ENCODE data around the gene CABLES2. TPM values are rescaled to one million over a fixed set of nuclear protein-coding genes. Genes with fewer than 3 reads are reported as not detected.
A peak's percentile ranks its signal among the peaks of the same experiment; 100 is the strongest.

Gene CABLES2
- total RNA-seq, 1 donor from 2014 or later = 8.1 TPM

DNA sequence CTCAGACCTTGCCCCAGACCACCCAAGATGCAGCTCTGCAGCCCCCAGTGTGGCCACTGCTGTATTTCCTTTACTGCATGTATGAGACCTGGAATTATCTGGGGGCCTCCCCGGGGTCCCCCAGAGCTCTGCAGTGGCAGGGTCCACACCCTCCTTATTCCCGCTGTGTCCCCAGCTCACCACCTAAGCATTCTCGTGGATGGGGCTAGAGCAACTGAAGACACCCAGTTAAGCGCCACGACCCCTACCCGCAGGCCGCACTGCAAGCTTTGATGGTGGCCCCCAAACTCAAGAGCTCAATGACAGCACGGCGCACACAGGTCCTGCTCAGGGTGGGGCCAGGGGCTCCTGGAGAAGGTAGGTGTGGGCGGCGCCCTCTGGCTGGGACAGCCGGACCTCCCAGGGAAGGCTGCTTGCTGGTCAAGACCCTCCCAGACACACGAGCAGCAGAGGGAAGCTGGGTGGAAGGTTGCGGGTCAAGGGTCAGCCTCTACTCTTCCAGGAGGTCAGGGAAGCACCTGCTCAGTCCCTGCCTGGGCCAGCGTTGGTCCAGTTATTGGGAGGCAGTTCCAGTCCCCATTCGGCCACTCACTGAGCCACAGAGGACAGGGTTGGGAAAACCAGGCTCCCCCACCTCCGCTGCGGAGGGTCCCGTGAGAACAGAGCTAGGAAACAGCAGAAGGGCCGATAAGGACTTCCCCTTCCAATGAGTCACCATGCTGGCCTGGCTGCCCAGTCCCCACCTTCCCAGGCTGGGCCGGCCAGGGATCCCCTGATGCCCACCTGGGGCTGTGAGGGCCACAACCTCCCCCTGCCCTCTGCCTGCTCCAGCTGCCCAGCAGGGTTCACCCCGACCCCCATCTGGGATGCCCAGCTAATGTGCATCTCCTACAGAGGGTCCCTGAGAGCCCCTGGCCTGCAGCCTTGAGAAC lies 42.9 kb downstream of the CABLES2 start:
- Histone ChIP-seq H3K4me3 (no peak overlapping the region), H3K4me1 (peaks cover 76% of the 10 kb centered on the region), H3F3A (ENCODE audit: low read depth) (peaks cover 64% of the 10 kb centered on the region), H2AFZ (replicated peaks) (no peak overlapping the region), H3K79me2 (ENCODE audit: low read depth) (peaks cover 74% of the 10 kb centered on the region), H3K27ac (peak overlapping the region; percentile 56), H3K36me3 (no peaks in the 10 kb centered on the region), H3K9ac (no peak overlapping the region), H3K4me2 (peak overlapping the region; percentile 95), H3K9me3 (ENCODE audit: low read depth) (no peaks in the 10 kb centered on the region), H3K27me3 (no peaks in the 10 kb centered on the region), H4K20me1 (ENCODE audit: low read depth) (peaks cover 68% of the 10 kb centered on the region)
- no peaks in the 10 kb centered on the region for H3K27me3 Mint-ChIP-seq (ENCODE audit: insufficient read depth, low read depth)
- TF ChIP-seq EZH2phosphoT487 (IDR thresholded peaks at IDR 0.05) (no peak), CTCF (IDR thresholded peaks at IDR 0.05) (peak; percentile 9)
- H3K4me1 Mint-ChIP-seq = peaks cover 29% of the 10 kb centered on the region
- H3K27ac Mint-ChIP-seq = no peak overlapping the region
- no peaks in the 10 kb centered on the region for H3K36me3 Mint-ChIP-seq
- DNase-seq (ENCODE audit: low spot score) = peak; percentile 51
- peak overlapping the region; percentile 21 for H3K4me3 Mint-ChIP-seq
- no peaks in the 10 kb centered on the region for H3K9me3 Mint-ChIP-seq

GRCh38 chr20:62362991-62363919 lies 43.8 kb downstream of the CABLES2 start:
- no peaks in the 10 kb centered on the region for H3K27me3 Mint-ChIP-seq (ENCODE audit: insufficient read depth, low read depth)
- Histone ChIP-seq H2AFZ (replicated peaks) (no peak overlapping the region), H3K27ac (peak overlapping the region; percentile 56), H3K4me1 (peaks cover 76% of the 10 kb centered on the region), H3K27me3 (no peaks in the 10 kb centered on the region), H3K9ac (no peak overlapping the region), H3K4me3 (no peak overlapping the region), H3K9me3 (ENCODE audit: low read depth) (no peaks in the 10 kb centered on the region), H3K36me3 (no peaks in the 10 kb centered on the region), H3K79me2 (ENCODE audit: low read depth) (peaks cover 83% of the 10 kb centered on the region), H3K4me2 (peak overlapping the region; percentile 40), H4K20me1 (ENCODE audit: low read depth) (peaks cover 77% of the 10 kb centered on the region), H3F3A (ENCODE audit: low read depth) (peaks cover 56% of the 10 kb centered on the region)
- TF ChIP-seq CTCF (IDR thresholded peaks at IDR 0.05) (peak; percentile 36), EZH2phosphoT487 (IDR thresholded peaks at IDR 0.05) (no peak), EZH2 (IDR thresholded peaks at IDR 0.05) (no peak)
- no peaks in the 10 kb centered on the region for H3K9me3 Mint-ChIP-seq
- DNase-seq (ENCODE audit: low spot score) = peak; percentile 67
- H3K36me3 Mint-ChIP-seq = no peaks in the 10 kb centered on the region
- H3K4me3 Mint-ChIP-seq = no peak overlapping the region
- H3K4me1 Mint-ChIP-seq = peaks cover 26% of the 10 kb centered on the region
- no peak overlapping the region for H3K27ac Mint-ChIP-seq

- TF ChIP-seq EZH2phosphoT487 (IDR thresholded peaks at IDR 0.05) (no peak), CTCF (IDR thresholded peaks at IDR 0.05) (no peak), EZH2 (IDR thresholded peaks at IDR 0.05) (no peak)
- H3F3A ChIP-seq (ENCODE audit: low read depth) = peaks cover 49% of the 10 kb centered on the region
- Mint-ChIP-seq H3K4me3 (peak overlapping the region; percentile 57), H3K4me1 (peaks cover 26% of the 10 kb centered on the region), H3K9me3 (no peaks in the 10 kb centered on the region), H3K27ac (no peak overlapping the region), H3K27me3 (ENCODE audit: insufficient read depth, low read depth) (no peaks in the 10 kb centered on the region), H3K36me3 (no peaks in the 10 kb centered on the region)
- no peak for DNase-seq (ENCODE audit: low spot score)
- no peak overlapping the region for H3K4me3 ChIP-seq
- H4K20me1 ChIP-seq (ENCODE audit: low read depth) = peaks cover 82% of the 10 kb centered on the region
- peaks cover 87% of the 10 kb centered on the region for H3K79me2 ChIP-seq (ENCODE audit: low read depth)
- no peak overlapping the region for H2AFZ ChIP-seq (replicated peaks)
- H3K36me3 ChIP-seq = no peaks in the 10 kb centered on the region
- H3K9ac ChIP-seq = no peak overlapping the region
- no peaks in the 10 kb centered on the region for H3K9me3 ChIP-seq (ENCODE audit: low read depth)
- H3K4me2 ChIP-seq = peak overlapping the region; percentile 40
- H3K27ac ChIP-seq = peak overlapping the region; percentile 56
- H3K27me3 ChIP-seq = no peaks in the 10 kb centered on the region
- peaks cover 69% of the 10 kb centered on the region for H3K4me1 ChIP-seq
Observed at GRCh38 chr20:62362590-62362940, 44.5 kb downstream of the CABLES2 start.
